GM23248 (cell line): ENCODE data around the gene SH2D3C. TPM values are rescaled to one million over a fixed set of nuclear protein-coding genes. Genes with fewer than 3 reads are reported as not detected.

ENCODE experiments used
- DNase-seq: peaks from one replicate; pipeline ENCODE4 v3.0.0-alpha.2; 2015
- H2AFZ ChIP-seq: fragments of 200-600 bp; sonication (generic); 2 replicates; pipeline ENCODE4 v1.6.1; 2016; ENCODE audit warnings: antibody characterized with exemption
- H3F3A ChIP-seq: fragments of 200-600 bp; sonication (generic); 2 replicates; pipeline ENCODE4 v1.6.1; 2016; ENCODE audit warnings: mild to moderate bottlenecking, antibody characterized with exemption, mixed run types; ENCODE audit not compliant: insufficient read depth
- H3K27ac ChIP-seq: fragments of 200-600 bp; sonication (generic); 2 replicates; pipeline ENCODE4 v1.5.1; 2016; ENCODE audit warnings: mild to moderate bottlenecking
- H3K27me3 ChIP-seq: fragments of 200-600 bp; sonication (generic); replicated peaks from 2 replicates; pipeline ENCODE4 v1.6.1; 2016; ENCODE audit warnings: mild to moderate bottlenecking; ENCODE audit not compliant: insufficient read depth
- H3K36me3 ChIP-seq: fragments of 200-600 bp; sonication (generic); 2 replicates; pipeline ENCODE4 v1.6.1; 2016; ENCODE audit warnings: low read depth, mild to moderate bottlenecking
- H3K4me1 ChIP-seq: fragments of 200-600 bp; sonication (generic); 2 replicates; pipeline ENCODE4 v1.6.1; 2016; ENCODE audit warnings: mild to moderate bottlenecking; ENCODE audit not compliant: insufficient read depth
- H3K4me2 ChIP-seq: fragments of 200-600 bp; sonication (generic); one replicate; pipeline ENCODE4 v1.6.1; 2016; ENCODE audit warnings: mild to moderate bottlenecking; ENCODE audit not compliant: unreplicated experiment
- H3K4me3 ChIP-seq: fragments of 200-600 bp; sonication (generic); 2 replicates; pipeline ENCODE4 v1.5.1; 2016; ENCODE audit warnings: mild to moderate bottlenecking
- H3K79me2 ChIP-seq: fragments of 200-600 bp; sonication (generic); 2 replicates; pipeline ENCODE4 v1.6.1; 2016; ENCODE audit warnings: mild to moderate bottlenecking; ENCODE audit not compliant: insufficient read depth
- H3K9ac ChIP-seq: fragments of 200-600 bp; sonication (generic); 2 replicates; pipeline ENCODE4 v1.6.1; 2016; ENCODE audit warnings: mild to moderate bottlenecking
- H3K9me2 ChIP-seq: fragments of 200-600 bp; sonication (generic); 2 replicates; pipeline ENCODE4 v1.6.1; 2016; ENCODE audit warnings: mixed run types, mild to moderate bottlenecking, moderate library complexity; ENCODE audit not compliant: insufficient read depth
- H3K9me3 ChIP-seq: fragments of 200-600 bp; sonication (generic); one replicate; pipeline ENCODE4 v1.6.1; 2017; ENCODE audit warnings: low read depth
- H4K20me1 ChIP-seq: fragments of 200-600 bp; sonication (generic); 2 replicates; pipeline ENCODE4 v1.6.0; 2016; ENCODE audit not compliant: insufficient read depth
- EZH2 ChIP-seq: fragments of 200-600 bp; sonication (generic); IDR thresholded peaks from 2 replicates; pipeline ENCODE4 v1.6.1; 2018; ENCODE audit warnings: antibody characterized with exemption, mild to moderate bottlenecking; ENCODE audit not compliant: insufficient read depth, poor library complexity, severe bottlenecking
- EZH2phosphoT487 ChIP-seq: fragments of 200-600 bp; sonication (generic); IDR thresholded peaks from 2 replicates; pipeline ENCODE4 v1.6.1; 2018; ENCODE audit warnings: antibody characterized with exemption, moderate library complexity, mild to moderate bottlenecking, low read depth; ENCODE audit not compliant: insufficient read depth
- WGBS, 2 experiments: methylation state at CpG; one replicate each; pipeline ENCODE4 v1.1.6; 2015 to 2017; ENCODE audit warnings: low lambda C conversion rate in 2 of 2, low coverage in 1 of 2; ENCODE audit errors: missing lambda C conversion rate in 2 of 2; 5-methylcytosine and 5-hydroxymethylcytosine counted together
- in situ Hi-C: fragments of 300-500 bp; cut with MboI; formaldehyde crosslinking; loops from 2 replicates; pipeline ENCODE4 v1.15.0; 2020
- polyA plus RNA-seq: library from polyadenylated mRNA; unstranded; fragments of >200 nt; fragmentation: Nextera tagmentation; extraction: Ambion mirVana; gene quantifications from 2 replicates; pipeline ENCODE4 v1.2.1, GENCODE V29; 2016
- total RNA-seq: library from RNA; depleted of rRNA; stranded (reverse); fragments of >200 nt; shearing (Covaris generic); gene quantifications from 2 replicates; pipeline ENCODE4 v1.2.3, GENCODE V29; 2014

Gene SH2D3C
- total and polyA plus RNA-seq, 2 experiments from 2014 or later: not detected

DNA sequence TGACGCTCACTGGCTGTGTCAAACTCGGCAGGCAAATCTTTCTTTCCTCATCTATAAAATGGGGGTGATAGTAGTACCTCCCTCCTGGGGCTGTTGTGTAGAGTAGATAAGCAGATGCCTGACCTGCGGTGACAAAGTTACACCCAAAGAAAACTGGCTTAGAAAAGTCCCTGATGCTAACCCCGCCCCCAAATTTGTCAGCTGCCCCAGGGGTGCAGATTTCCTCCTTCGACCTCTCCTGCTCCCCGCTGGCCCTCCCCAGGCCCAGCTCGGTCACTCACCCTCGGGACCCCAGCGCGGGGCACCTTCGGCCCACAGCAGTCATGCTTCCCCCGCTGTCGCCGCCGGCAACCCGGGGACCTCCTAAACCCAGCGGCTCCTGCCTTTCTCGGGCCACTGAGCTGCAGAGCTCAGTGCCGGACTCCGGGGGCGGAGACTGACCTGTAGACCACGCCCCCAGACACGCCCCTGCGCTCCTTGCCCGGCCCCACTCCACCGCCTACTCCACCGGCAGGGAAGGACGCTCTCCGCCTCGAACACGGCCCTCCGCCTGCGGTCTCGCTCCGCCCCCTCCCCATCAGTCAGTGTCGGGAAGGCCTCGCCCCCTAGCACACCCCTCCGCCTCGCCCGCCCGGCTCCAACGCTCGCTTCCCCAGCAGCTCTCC, 7.4 kb downstream of the SH2D3C start:
- no peak for TF ChIP-seq EZH2phosphoT487
- no peak for TF ChIP-seq EZH2
- no peaks in the 10 kb centered on the region for H3K9me3 ChIP-seq
- no peak overlapping the region for H3K9ac ChIP-seq
- no peaks in the 10 kb centered on the region for H3K36me3 ChIP-seq
- no peaks in the 10 kb centered on the region for H3K27me3 ChIP-seq
- H3K4me2 ChIP-seq: peak overlapping the region; percentile 87
- H3K9me2 ChIP-seq: no peaks in the 10 kb centered on the region
- H2AFZ ChIP-seq: peak overlapping the region; percentile 75
- H3K27ac ChIP-seq: no peak overlapping the region
- DNase-seq: peak; percentile 96
- H4K20me1 ChIP-seq: no peaks in the 10 kb centered on the region
- in situ Hi-C loops: no loop called here
- 0 out of 2 replicates have a peak, but pooled peaks cover 4% of the 10 kb centered on the region for H3K4me1 ChIP-seq
- H3K79me2 ChIP-seq: no peaks in the 10 kb centered on the region
- 13 to 18% methylated on average over 34 to 39 of the region's 43 CpGs for WGBS, 2 experiments
- peak overlapping the region; percentile 69 for H3K4me3 ChIP-seq
- 0 out of 2 replicates have a peak, but pooled peaks cover 3% of the 10 kb centered on the region for H3F3A ChIP-seq

- peak overlapping the region; percentile 75; the same call in 1 of the 2 replicates for H2AFZ ChIP-seq
- peak overlapping the region; percentile 69; the same call in 1 of the 2 replicates for H3K4me3 ChIP-seq
- no peaks in the 10 kb centered on the region for H3K36me3 ChIP-seq
- DNase-seq: no peak
- H4K20me1 ChIP-seq: no peaks in the 10 kb centered on the region
- in situ Hi-C loops: no loop called here
- no peaks in the 10 kb centered on the region for H3K9me3 ChIP-seq
- H3K9me2 ChIP-seq: no peaks in the 10 kb centered on the region
- H3K4me2 ChIP-seq: no peak overlapping the region
- no peaks in the 10 kb centered on the region for H3K79me2 ChIP-seq
- H3K27ac ChIP-seq: no peak overlapping the region
- no peaks in the 10 kb centered on the region for H3K27me3 ChIP-seq
- WGBS, 2 experiments: 45 to 73% methylated on average over 3 of the region's 3 CpGs
- TF ChIP-seq EZH2phosphoT487 (no peak), EZH2 (no peak)
- H3K9ac ChIP-seq: no peak overlapping the region
- H3K4me1 ChIP-seq: 0 out of 2 replicates have a peak, but pooled peaks cover 4% of the 10 kb centered on the region
- H3F3A ChIP-seq: 0 out of 2 replicates have a peak, but pooled peaks cover 3% of the 10 kb centered on the region
Observed at GRCh38 chr9:127770583-127770904, 7.9 kb downstream of the SH2D3C start.

DNA sequence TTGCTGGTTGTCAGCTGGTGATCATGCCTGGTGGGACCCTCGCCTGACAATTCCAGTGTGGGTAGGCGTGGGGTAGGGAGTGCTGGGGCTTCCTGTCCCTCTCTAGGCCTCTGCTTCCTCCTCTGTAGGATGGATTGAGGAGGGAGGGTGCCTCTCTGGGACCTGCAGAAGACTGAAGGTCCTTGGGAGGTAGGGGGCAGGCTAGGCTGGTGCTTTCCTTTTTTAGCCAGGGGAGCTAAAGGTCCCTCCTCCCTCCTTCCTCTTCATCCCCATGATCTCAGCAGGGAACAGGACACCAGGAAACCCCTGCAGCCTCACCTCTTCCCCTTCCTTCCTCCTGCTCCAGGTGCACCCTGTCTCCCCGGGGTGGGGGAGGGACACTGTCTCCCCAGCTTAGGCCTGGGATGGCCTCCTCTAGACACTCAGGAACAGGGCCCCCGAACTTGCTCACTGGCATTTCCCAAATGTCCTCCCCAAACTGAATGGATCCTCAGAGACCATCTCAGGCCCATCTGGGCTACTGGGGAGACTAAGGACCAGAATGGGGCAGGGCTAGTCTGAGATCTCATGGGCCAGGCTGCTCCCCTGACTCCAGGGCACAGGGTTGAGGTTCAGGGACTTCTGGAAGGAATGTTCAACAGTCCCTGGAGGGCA, 8.4 kb downstream of the SH2D3C start:
- DNase-seq: no peak
- no peak overlapping the region for H3K4me2 ChIP-seq
- H3K9me3 ChIP-seq: no peaks in the 10 kb centered on the region
- no peak overlapping the region for H3K9ac ChIP-seq
- H3K4me3 ChIP-seq: no peak overlapping the region
- H3K27ac ChIP-seq: no peak overlapping the region
- H3K9me2 ChIP-seq: no peaks in the 10 kb centered on the region
- in situ Hi-C loops: no loop called here
- H3K36me3 ChIP-seq: no peaks in the 10 kb centered on the region
- TF ChIP-seq EZH2 (no peak), EZH2phosphoT487 (no peak)
- H3K27me3 ChIP-seq: no peaks in the 10 kb centered on the region
- H2AFZ ChIP-seq: no peak overlapping the region
- H3K4me1 ChIP-seq: 0 out of 2 replicates have a peak, but pooled peaks cover 4% of the 10 kb centered on the region
- 62 to 73% methylated on average over 4 of the region's 4 CpGs for WGBS, 2 experiments
- H3F3A ChIP-seq: 0 out of 2 replicates have a peak, but pooled peaks cover 3% of the 10 kb centered on the region
- no peaks in the 10 kb centered on the region for H4K20me1 ChIP-seq
- no peaks in the 10 kb centered on the region for H3K79me2 ChIP-seq

DNA sequence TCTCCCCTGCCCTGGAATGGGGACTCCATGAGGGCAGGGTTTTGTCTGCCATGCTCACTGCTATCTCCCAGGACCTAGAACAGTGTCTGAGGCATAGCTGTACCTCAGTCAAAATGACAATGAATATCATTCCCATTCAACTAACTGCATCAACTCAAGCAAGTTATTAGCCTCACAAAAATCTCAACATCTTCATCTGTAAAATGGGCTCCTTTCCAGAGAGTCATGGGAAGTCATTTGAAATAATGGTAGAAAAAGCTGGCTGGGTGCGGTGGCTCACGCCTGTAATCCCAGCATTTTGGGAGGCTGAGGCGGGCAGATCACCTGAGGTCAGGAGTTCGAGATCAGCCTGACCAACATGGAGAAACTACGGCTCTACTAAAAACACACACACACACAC, 9.4 kb downstream of the SH2D3C start:
- Histone ChIP-seq H2AFZ (no peak overlapping the region), H3K4me2 (no peak overlapping the region), H3K4me3 (no peak overlapping the region), H3K9ac (no peak overlapping the region), H3F3A (0 out of 2 replicates have a peak, but pooled peaks cover 3% of the 10 kb centered on the region), H3K27ac (no peak overlapping the region), H3K9me2 (no peaks in the 10 kb centered on the region), H4K20me1 (no peaks in the 10 kb centered on the region), H3K4me1 (0 out of 2 replicates have a peak, but pooled peaks cover 4% of the 10 kb centered on the region), H3K27me3 (no peaks in the 10 kb centered on the region), H3K9me3 (no peaks in the 10 kb centered on the region), H3K36me3 (no peaks in the 10 kb centered on the region), H3K79me2 (no peaks in the 10 kb centered on the region)
- TF ChIP-seq EZH2 (no peak), EZH2phosphoT487 (no peak)
- DNase-seq: no peak
- in situ Hi-C loops: no loop called here
- WGBS, 2 experiments: 95 to 96% methylated on average over 5 of the region's 5 CpGs
